Measurements from ENCODE around the gene SLC44A3. TPM values are rescaled to one million over a fixed set of nuclear protein-coding genes. Genes with fewer than 3 reads are reported as not detected.
A peak's percentile ranks its signal among the peaks of the same experiment; 100 is the strongest.

The SLC44A3 gene
- total RNA-seq, 2 donors from 2014 or later = not detected

GRCh38 chr1:94922761-94923331 lies 102.7 kb downstream of the SLC44A3 start:
- ATAC-seq (no peak), DNase-seq (ENCODE audit: low spot score) (no peak)
- peaks cover 36 to 61% of the 10 kb centered on the region in 2 donors for H3K27me3 Mint-ChIP-seq
- no peak overlapping the region for H3K27ac Mint-ChIP-seq
- no peak overlapping the region for H3K4me3 Mint-ChIP-seq
- peaks cover 10 to 12% of the 10 kb centered on the region in 2 donors for H3K4me1 Mint-ChIP-seq (ENCODE audit: low read depth in 2 of 2)
- no peaks in the 10 kb centered on the region for H3K9me3 Mint-ChIP-seq
- no peaks in the 10 kb centered on the region for H3K36me3 Mint-ChIP-seq

DNA sequence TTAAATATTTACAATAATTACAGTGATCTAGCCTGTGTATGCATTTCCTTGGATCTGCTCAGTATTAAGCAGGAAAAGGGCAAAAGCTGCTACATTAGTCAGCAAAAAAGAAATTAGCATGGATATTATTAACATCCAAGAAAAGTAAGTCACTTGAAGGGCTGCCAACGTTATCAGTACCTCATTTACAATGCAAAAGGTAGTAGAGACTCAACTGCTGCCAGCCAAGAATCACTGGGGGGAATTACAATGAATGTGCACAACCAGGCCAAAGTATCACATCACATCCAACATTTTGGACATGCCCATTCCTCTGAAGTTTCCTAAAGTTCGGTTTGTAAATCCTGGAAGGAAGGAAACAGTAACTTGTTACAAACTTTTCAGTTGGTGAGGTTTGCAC lies 104.8 kb downstream of the SLC44A3 start:
- Mint-ChIP-seq H3K4me3 (no peak overlapping the region), H3K27ac (no peak overlapping the region), H3K9me3 (no peaks in the 10 kb centered on the region), H3K36me3 (no peaks in the 10 kb centered on the region), H3K27me3 (peaks cover 35 to 69% of the 10 kb centered on the region in 2 donors), H3K4me1 (ENCODE audit: low read depth in 2 of 2) (peaks cover 11 to 15% of the 10 kb centered on the region in 2 donors)
- DNase-seq (ENCODE audit: low spot score) (no peak), ATAC-seq (no peak)

DNA sequence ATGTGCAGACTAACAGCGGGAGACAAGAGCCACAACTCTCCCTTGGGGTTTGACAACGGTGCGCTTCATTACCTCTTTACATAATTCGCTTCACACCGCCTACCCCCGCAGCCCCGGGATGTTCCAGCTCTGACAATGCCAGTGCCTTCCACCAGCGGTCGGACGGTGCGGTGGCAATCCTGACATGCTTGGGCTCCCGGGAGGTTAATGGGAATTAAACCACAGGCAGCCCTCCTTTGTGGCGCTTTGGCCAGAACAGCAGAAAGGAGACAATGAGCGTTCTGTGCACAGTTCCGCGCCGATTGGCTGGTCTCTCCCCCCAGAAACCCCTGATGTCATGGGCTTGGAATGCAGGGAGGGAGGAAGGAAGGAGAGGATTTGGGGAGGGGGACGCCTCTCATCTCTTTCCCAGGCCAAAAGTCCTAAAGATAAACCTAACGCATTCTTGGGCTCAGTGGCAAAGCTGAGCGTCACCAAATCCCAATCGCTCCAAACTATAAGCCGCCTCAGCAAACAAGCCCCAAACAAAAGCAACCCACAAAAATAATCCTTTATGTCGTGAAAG lies 105.5 kb downstream of the SLC44A3 start:
- H3K4me1 Mint-ChIP-seq (ENCODE audit: low read depth in 2 of 2) = peaks cover 11 to 15% of the 10 kb centered on the region in 2 donors
- H3K4me3 Mint-ChIP-seq = peak overlapping the region; percentile 43
- H3K27me3 Mint-ChIP-seq = peaks cover 37 to 73% of the 10 kb centered on the region in 2 donors
- H3K27ac Mint-ChIP-seq = no peak overlapping the region
- H3K9me3 Mint-ChIP-seq = no peaks in the 10 kb centered on the region
- DNase-seq (ENCODE audit: low spot score) (no peak), ATAC-seq (no peak)
- H3K36me3 Mint-ChIP-seq = no peaks in the 10 kb centered on the region

DNA sequence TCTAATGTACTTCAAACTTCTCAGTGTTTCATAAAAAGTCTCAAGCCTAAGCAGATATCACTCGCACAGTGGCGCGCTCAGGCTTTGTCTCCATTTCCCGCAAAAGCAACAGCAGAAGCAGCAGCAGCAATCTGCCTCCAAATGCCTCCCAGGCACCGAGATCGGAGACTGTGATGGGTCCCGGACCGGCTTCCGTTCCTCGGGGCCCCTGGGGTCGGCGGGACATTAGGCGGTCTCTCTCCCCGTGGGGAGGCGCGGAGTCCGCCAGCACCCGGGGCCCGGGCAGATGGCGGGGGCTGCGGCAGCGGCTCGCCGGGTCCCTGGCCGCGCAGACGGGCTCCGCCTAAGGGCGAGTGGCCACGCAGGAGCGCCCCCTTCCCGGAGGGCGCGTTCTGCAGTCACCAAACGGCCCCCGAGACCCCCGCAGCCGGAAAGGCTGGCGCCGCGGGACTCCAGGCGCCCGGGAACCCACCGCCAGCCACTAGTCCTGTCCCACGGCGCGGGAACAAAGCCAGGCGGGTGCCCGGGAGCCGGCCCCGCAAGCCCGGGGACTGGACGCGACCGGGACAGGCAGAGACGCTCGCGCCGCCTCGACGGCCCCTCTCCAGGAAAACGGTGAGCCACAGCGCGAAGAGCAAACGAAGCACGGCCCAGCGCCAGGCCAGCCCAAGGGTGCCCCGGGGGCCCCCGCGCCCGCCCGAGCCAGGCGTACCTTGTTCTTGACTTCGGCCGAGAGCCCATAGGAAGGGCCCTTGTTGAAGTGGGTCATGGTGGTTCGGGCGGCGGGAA lies 106.2 kb downstream of the SLC44A3 start:
- no peaks in the 10 kb centered on the region for H3K36me3 Mint-ChIP-seq
- peaks cover 11 to 15% of the 10 kb centered on the region in 2 donors for H3K4me1 Mint-ChIP-seq (ENCODE audit: low read depth in 2 of 2)
- peak overlapping the region; percentile 43 for H3K4me3 Mint-ChIP-seq
- no peak overlapping the region for H3K27ac Mint-ChIP-seq
- DNase-seq (ENCODE audit: low spot score) = no peak
- H3K9me3 Mint-ChIP-seq = no peaks in the 10 kb centered on the region
- H3K27me3 Mint-ChIP-seq = peaks cover 37 to 76% of the 10 kb centered on the region in 2 donors
- ATAC-seq = peak; percentile 20 to 28

- Mint-ChIP-seq H3K9me3 (no peaks in the 10 kb centered on the region), H3K4me1 (ENCODE audit: low read depth in 2 of 2) (peaks cover 11 to 15% of the 10 kb centered on the region in 2 donors), H3K27me3 (peaks cover 35 to 69% of the 10 kb centered on the region in 2 donors), H3K4me3 (peak within 1 kb of the TSS; percentile 68), H3K27ac (peak within 1 kb of the TSS in 1 of 2 donors; percentile 69), H3K36me3 (no peaks in the 10 kb centered on the region)
- DNase-seq (ENCODE audit: low spot score) (peak; percentile 76), ATAC-seq (peak; percentile 85 to 91)
Observed at GRCh38 chr1:94926915-94927404, 106.8 kb downstream of the SLC44A3 start, which contains the start of gene CNN3. CNN3 (minus strand) TSS chr1:94927110; CDS start chr1:94926894, 216 bp downstream.

DNA sequence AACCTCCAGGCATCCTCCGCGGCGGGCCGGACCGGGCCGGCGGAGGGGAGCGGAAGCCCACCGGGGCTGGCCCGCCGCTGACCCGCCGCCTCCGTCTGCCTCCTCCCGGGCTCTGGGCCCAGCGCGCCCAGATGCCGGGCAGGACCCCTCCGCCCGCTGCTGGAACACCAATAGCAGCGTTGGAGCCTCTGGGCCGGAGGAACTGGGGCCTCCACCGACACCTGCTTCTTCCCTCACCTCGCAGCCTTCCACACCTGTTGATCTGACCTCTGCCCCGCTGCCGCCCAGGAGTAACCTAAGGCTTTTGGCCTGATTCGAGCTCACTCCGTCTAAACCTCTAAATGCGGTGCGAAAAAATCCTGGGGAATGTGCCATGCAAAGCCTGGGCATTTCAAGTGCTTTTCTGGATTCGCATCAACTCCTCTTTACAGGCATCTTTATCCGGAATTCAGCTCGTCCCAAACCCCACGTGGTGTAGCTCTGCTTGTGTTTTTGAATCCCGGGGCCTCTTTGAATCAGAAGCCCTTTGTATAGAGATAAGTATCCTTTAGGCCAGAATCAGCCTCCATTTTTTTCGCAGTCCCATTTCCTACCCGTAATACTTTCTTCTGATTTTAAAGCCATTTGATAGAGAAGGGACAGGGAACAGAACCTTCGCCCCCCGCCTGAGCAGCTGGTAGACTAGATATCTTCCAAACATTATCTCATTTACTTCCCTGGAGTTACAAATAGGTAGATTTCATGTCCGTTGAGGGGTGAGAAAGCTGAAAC lies 107.4 kb downstream of the SLC44A3 start:
- Mint-ChIP-seq H3K27me3 (peaks cover 35 to 67% of the 10 kb centered on the region in 2 donors), H3K9me3 (no peaks in the 10 kb centered on the region), H3K27ac (peak overlapping the region in 1 of 2 donors; percentile 69), H3K4me1 (ENCODE audit: low read depth in 2 of 2) (peaks cover 11 to 15% of the 10 kb centered on the region in 2 donors), H3K4me3 (peak overlapping the region; percentile 68), H3K36me3 (no peaks in the 10 kb centered on the region)
- ATAC-seq = no peak
- no peak for DNase-seq (ENCODE audit: low spot score)

GRCh38 chr1:94928293-94928939 lies 108.3 kb downstream of the SLC44A3 start:
- ATAC-seq (no peak), DNase-seq (ENCODE audit: low spot score) (no peak)
- H3K27ac Mint-ChIP-seq = no peak overlapping the region

DNA sequence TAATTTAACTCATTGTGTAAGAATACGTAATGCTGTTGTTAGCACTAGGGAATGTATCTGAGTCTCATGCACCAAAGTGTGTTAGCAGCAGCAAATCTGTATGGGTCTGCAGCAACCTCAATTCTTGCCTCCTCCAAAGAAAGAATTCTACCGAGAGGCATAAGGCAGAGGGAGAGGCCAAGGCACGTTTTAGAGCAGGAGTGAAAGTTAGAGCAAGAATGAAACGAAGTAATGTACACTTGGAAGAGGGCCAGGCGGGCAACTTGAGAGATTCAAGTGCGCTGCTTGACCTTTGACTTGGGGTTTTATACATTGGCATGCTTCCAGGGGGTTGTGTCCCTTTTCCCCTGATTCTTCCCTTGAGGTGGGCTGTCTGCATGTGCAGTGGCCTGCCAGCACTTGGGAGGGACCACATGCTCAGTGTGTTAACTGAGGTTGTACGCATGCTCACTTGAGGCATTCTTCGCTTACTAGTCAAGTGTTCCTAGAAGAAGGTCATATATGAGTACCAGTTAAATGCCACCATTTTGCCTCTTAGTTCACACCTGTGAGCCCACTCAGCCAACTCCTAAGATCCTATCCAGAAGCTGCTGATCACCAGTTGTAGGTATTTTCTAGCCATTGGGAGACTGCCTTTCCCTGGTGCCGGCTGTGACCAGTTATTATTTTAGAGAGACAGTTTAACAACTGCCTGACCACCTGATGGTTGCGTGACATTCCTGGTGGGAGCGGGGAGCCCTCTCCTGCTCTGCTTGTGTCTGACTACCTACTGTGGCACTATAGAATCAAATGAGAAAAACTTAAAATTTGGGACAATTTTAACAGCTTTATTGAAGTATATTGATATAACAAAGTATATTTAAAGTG lies 109.4 kb downstream of the SLC44A3 start:
- Mint-ChIP-seq H3K4me1 (ENCODE audit: low read depth in 2 of 2) (peaks cover 11% of the 10 kb centered on the region in 2 donors), H3K27ac (no peak overlapping the region), H3K9me3 (no peaks in the 10 kb centered on the region), H3K27me3 (peaks cover 23 to 47% of the 10 kb centered on the region in 2 donors), H3K36me3 (no peaks in the 10 kb centered on the region), H3K4me3 (no peak overlapping the region)
- no peak for DNase-seq (ENCODE audit: low spot score)
- ATAC-seq = no peak

More at GRCh38 chr1:94928293-94928939, 108.3 kb downstream of the SLC44A3 start:
- Mint-ChIP-seq H3K9me3 (no peaks in the 10 kb centered on the region), H3K4me1 (ENCODE audit: low read depth in 2 of 2) (peaks cover 11 to 15% of the 10 kb centered on the region in 2 donors), H3K27me3 (peaks cover 28 to 59% of the 10 kb centered on the region in 2 donors), H3K4me3 (peak overlapping the region; percentile 68), H3K36me3 (no peaks in the 10 kb centered on the region)

GRCh38 chr1:94931254-94931841 lies 111.2 kb downstream of the SLC44A3 start:
- Mint-ChIP-seq H3K27me3 (peaks cover 19 to 47% of the 10 kb centered on the region in 2 donors), H3K4me1 (ENCODE audit: low read depth in 2 of 2) (peaks cover 5 to 8% of the 10 kb centered on the region in 2 donors), H3K4me3 (no peak overlapping the region), H3K27ac (no peak overlapping the region), H3K9me3 (no peaks in the 10 kb centered on the region), H3K36me3 (no peaks in the 10 kb centered on the region)
- ATAC-seq (no peak), DNase-seq (ENCODE audit: low spot score) (no peak)

- Mint-ChIP-seq H3K27ac (no peak overlapping the region), H3K27me3 (peaks cover 17 to 44% of the 10 kb centered on the region in 2 donors), H3K36me3 (no peaks in the 10 kb centered on the region), H3K9me3 (no peaks in the 10 kb centered on the region), H3K4me3 (no peak overlapping the region), H3K4me1 (ENCODE audit: low read depth in 2 of 2) (no peaks in the 10 kb centered on the region)
- no peak for DNase-seq (ENCODE audit: low spot score)
- no peak for ATAC-seq
Observed at GRCh38 chr1:94934551-94934950, 114.4 kb downstream of the SLC44A3 start.

DNA sequence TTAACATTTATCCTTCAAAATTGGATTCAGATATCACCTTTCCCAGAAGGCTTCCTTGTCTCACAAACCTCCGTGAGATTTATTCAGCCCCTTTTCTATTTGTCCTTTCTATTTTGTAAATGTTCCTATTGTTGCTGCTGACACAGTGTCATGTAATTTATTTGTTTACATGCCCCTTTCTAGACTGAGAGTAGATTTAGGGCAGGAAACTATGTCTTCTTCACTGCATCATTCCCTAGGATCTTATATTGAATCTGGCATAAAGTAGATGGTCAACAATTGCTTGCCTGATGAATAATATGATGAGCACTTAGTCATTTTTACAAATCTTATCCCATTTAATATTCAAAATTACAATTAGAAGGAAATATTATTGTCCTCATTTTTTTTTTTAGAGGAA lies 114.9 kb downstream of the SLC44A3 start:
- H3K4me3 Mint-ChIP-seq = no peak overlapping the region
- ATAC-seq (no peak), DNase-seq (ENCODE audit: low spot score) (no peak)
- H3K27me3 Mint-ChIP-seq = peaks cover 17 to 40% of the 10 kb centered on the region in 2 donors
- H3K4me1 Mint-ChIP-seq (ENCODE audit: low read depth in 2 of 2) = no peaks in the 10 kb centered on the region
- no peaks in the 10 kb centered on the region for H3K9me3 Mint-ChIP-seq
- H3K27ac Mint-ChIP-seq = no peak overlapping the region
- H3K36me3 Mint-ChIP-seq = no peaks in the 10 kb centered on the region

- Mint-ChIP-seq H3K9me3 (no peaks in the 10 kb centered on the region), H3K27ac (no peak overlapping the region), H3K36me3 (no peaks in the 10 kb centered on the region), H3K4me3 (no peak overlapping the region), H3K4me1 (ENCODE audit: low read depth in 2 of 2) (no peaks in the 10 kb centered on the region), H3K27me3 (peaks cover 15 to 36% of the 10 kb centered on the region in 2 donors)
- DNase-seq (ENCODE audit: low spot score) (no peak), ATAC-seq (no peak)
Observed at GRCh38 chr1:94935476-94935875, 115.3 kb downstream of the SLC44A3 start.
